HepG2 (cell line): ENCODE data around the gene SLC2A11. TPM values are rescaled to one million over a fixed set of nuclear protein-coding genes. Genes with fewer than 3 reads are reported as not detected.

Experiments
- CREB1 ChIP-seq, 2 experiments: fragments of 450-650 bp in 1 of 2; IDR thresholded peaks; 2 replicates each; pipeline ENCODE4 v1.6.1; 2016 to 2017; ENCODE audit warnings: control low read depth in 1 of 2, mild to moderate bottlenecking in 1 of 2, missing compliant biosample characterization in 1 of 2, missing genetic modification characterization in 1 of 2
- GRHL1 ChIP-seq: sonication (generic); formaldehyde crosslinking; conservative IDR thresholded peaks from 2 replicates; pipeline ENCODE4 v1.8.0; 2022; ENCODE audit warnings: missing genetic modification reagents
- HNRNPUL1 ChIP-seq: fragments of 200-400 bp; formaldehyde crosslinking; IDR thresholded peaks from 2 replicates; pipeline ENCODE4 v1.6.1; 2017; ENCODE audit warnings: low read depth, mild to moderate bottlenecking, low read length, moderate library complexity
- KMT2B ChIP-seq: IDR thresholded peaks from 2 replicates; pipeline ENCODE4 v1.6.1; 2016; ENCODE audit warnings: missing genetic modification reagents, missing compliant biosample characterization
- MAF1 ChIP-seq: sonication (generic); formaldehyde crosslinking; IDR thresholded peaks from 2 replicates; pipeline ENCODE4 v1.5.0; 2020; ENCODE audit warnings: missing genetic modification reagents, borderline replicate concordance
- NFIC ChIP-seq: IDR thresholded peaks from 2 replicates; pipeline ENCODE4 v1.6.1; 2012; ENCODE audit warnings: mild to moderate bottlenecking, low read length, inconsistent platforms
- NR1H2 ChIP-seq: sonication (generic); formaldehyde crosslinking; IDR thresholded peaks from 2 replicates; pipeline ENCODE4 v1.8.1; 2022; ENCODE audit warnings: low read depth, missing genetic modification reagents, borderline replicate concordance
- NR2F1 ChIP-seq, 2 experiments: fragments of 450-650 bp in 1 of 2; formaldehyde crosslinking in 1 of 2; IDR thresholded peaks; 2 replicates each; pipeline versions ENCODE4 v1.5.0 to v1.6.1; 2016 to 2020; ENCODE audit warnings: mild to moderate bottlenecking in 1 of 2, missing compliant biosample characterization in 1 of 2, missing genetic modification reagents in 1 of 2, moderate library complexity in 1 of 2
- PCBP2 ChIP-seq: fragments of 200-400 bp; formaldehyde crosslinking; optimal IDR thresholded peaks from 2 replicates; pipeline ENCODE3; 2018; ENCODE audit warnings: low read length, low read depth; ENCODE audit not compliant: poor library complexity, severe bottlenecking
- RERE ChIP-seq: IDR thresholded peaks from 2 replicates; pipeline ENCODE4 v1.6.1; 2016; ENCODE audit warnings: low read depth, missing genetic modification reagents, missing compliant biosample characterization
- SP2 ChIP-seq: sonication (generic); formaldehyde crosslinking; IDR thresholded peaks from 2 replicates; pipeline ENCODE4 v1.5.1; 2020; ENCODE audit warnings: mild to moderate bottlenecking, missing genetic modification reagents
- ZKSCAN8 ChIP-seq: IDR thresholded peaks from 2 replicates; pipeline ENCODE4 v1.6.1; 2016; ENCODE audit warnings: borderline replicate concordance, missing genetic modification reagents, missing compliant biosample characterization
- ZNF724P ChIP-seq: sonication (generic); formaldehyde crosslinking; IDR thresholded peaks from 2 replicates; pipeline ENCODE4 v1.8.0; 2022; ENCODE audit warnings: missing genetic modification reagents, borderline replicate concordance
- ZNF75D ChIP-seq: sonication (generic); formaldehyde crosslinking; IDR thresholded peaks from 2 replicates; pipeline ENCODE4 v1.8.1; 2023; ENCODE audit warnings: missing genetic modification reagents, mild to moderate bottlenecking, borderline replicate concordance
- polyA plus RNA-seq, 8 experiments: library from polyadenylated mRNA; depleted of rRNA in 3 of 8; stranded (reverse) in 7 of 8; unstranded in 1 of 8; fragments of >200 nt; fragmentation: Illumina TruSeq in 4 of 8; extraction: Trizol in 4 of 8; gene quantifications; 2 replicates each; pipeline versions ENCODE4 v1.2.1 to v1.2.3, GENCODE V29; 2011 to 2016; ENCODE audit warnings: low read depth in 4 of 8, missing spikeins in 1 of 8, mixed read lengths in 1 of 8; ENCODE audit not compliant: insufficient read depth in 1 of 8
- total RNA-seq, 5 experiments: library from RNA; depleted of rRNA; stranded (reverse); fragments of >200 nt; fragmentation: Illumina TruSeq; extraction: Trizol; gene quantifications; 2 replicates each; pipeline ENCODE4 v1.2.3, GENCODE V29; 2016; ENCODE audit warnings: low read depth in 1 of 5
- TF ChIP-seq, protein P1 (sequence below): sonication (generic); formaldehyde crosslinking; IDR thresholded peaks from 2 replicates; pipeline ENCODE4 v1.4.0; 2020; ENCODE audit warnings: missing genetic modification reagents, borderline replicate concordance
- TF ChIP-seq, protein P2 (sequence below): sonication (generic); formaldehyde crosslinking; IDR thresholded peaks from 2 replicates; pipeline ENCODE4 v1.8.0; 2022; ENCODE audit warnings: missing genetic modification reagents, mild to moderate bottlenecking, inconsistent platforms, borderline replicate concordance
- TF ChIP-seq, protein P3 (sequence below): IDR thresholded peaks from 2 replicates; pipeline ENCODE4 v1.6.1; 2016; ENCODE audit warnings: missing genetic modification reagents, missing compliant biosample characterization

SLC2A11 gene
- total and polyA plus RNA-seq, 2 of the 13 experiments (the other 11 are each of a cell fraction or from before 2014, with no cell fraction given): 15.2 to 15.4 TPM

- TF ChIP-seq KMT2B (CRISPR knock-in tag): no peak
- TF ChIP-seq ZKSCAN8 (CRISPR knock-in tag): no peak
- TF ChIP-seq, protein P1, sequence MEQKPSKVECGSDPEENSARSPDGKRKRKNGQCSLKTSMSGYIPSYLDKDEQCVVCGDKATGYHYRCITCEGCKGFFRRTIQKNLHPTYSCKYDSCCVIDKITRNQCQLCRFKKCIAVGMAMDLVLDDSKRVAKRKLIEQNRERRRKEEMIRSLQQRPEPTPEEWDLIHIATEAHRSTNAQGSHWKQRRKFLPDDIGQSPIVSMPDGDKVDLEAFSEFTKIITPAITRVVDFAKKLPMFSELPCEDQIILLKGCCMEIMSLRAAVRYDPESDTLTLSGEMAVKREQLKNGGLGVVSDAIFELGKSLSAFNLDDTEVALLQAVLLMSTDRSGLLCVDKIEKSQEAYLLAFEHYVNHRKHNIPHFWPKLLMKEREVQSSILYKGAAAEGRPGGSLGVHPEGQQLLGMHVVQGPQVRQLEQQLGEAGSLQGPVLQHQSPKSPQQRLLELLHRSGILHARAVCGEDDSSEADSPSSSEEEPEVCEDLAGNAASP (CRISPR knock-in tag): no peak
- no peak for TF ChIP-seq GRHL1 (CRISPR knock-in tag)
- TF ChIP-seq SP2 (CRISPR knock-in tag): no peak
- no peak for TF ChIP-seq CREB1 (IDR thresholded peaks at IDR 0.05)
- TF ChIP-seq CREB1 (CRISPR knock-in tag; IDR thresholded peaks at IDR 0.05): no peak
- TF ChIP-seq ZNF75D (CRISPR knock-in tag): no peak
- no peak for TF ChIP-seq NR1H2 (CRISPR knock-in tag)
- TF ChIP-seq, protein P2, sequence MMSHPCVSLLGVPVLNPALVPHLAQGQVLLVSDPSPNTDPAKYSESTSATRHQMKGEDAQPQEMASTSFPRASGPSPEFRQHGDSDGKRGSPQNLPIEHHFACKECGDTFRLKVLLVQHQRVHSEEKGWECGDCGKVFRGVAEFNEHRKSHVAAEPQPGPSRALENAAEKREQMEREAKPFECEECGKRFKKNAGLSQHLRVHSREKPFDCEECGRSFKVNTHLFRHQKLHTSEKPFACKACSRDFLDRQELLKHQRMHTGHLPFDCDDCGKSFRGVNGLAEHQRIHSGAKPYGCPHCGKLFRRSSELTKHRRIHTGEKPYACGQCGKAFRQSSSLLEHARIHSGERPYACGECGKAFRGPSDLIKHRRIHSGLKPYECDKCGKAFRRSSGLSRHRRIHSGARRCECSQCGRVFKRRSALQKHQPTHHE: no peak
- no peak for TF ChIP-seq ZNF724P (CRISPR knock-in tag)
- TF ChIP-seq PCBP2: no peak
- no peak for TF ChIP-seq HNRNPUL1
- TF ChIP-seq NFIC: no peak
- TF ChIP-seq, protein P3, sequence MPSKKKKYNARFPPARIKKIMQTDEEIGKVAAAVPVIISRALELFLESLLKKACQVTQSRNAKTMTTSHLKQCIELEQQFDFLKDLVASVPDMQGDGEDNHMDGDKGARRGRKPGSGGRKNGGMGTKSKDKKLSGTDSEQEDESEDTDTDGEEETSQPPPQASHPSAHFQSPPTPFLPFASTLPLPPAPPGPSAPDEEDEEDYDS (CRISPR knock-in tag): no peak
- TF ChIP-seq MAF1 (CRISPR knock-in tag): no peak; the same call in 1 of the 2 replicates
- peak in 1 of 2 experiments; percentile 34; a peak in 1 of 4 replicates for TF ChIP-seq NR2F1 (CRISPR knock-in tag; IDR thresholded peaks at IDR 0.05)
- TF ChIP-seq RERE (CRISPR knock-in tag): no peak
Observed at GRCh38 chr22:23856721-23857605, 712 bp upstream of the SLC2A11 start (continued).
